HFF-Myc (cell line): ENCODE results near the gene ARHGEF28.

ENCODE experiments used
- DNase-seq: peaks from one replicate; pipeline ENCODE4 v3.0.0-alpha.2; 2011; ENCODE audit warnings: low read depth; ENCODE audit errors: extremely low read depth
- H3K4me3 ChIP-seq: replicated peaks from 2 replicates; pipeline ENCODE4 v1.5.1; 2011; ENCODE audit warnings: low read depth, mild to moderate bottlenecking, control low read depth, low read length
- TF ChIP-seq, protein P1 (sequence below): IDR thresholded peaks from 2 replicates; pipeline ENCODE4 v1.5.1; 2012; ENCODE audit warnings: mild to moderate bottlenecking, low read depth, low read length, control low read depth; ENCODE audit errors: missing control alignments

The ARHGEF28 gene

DNA sequence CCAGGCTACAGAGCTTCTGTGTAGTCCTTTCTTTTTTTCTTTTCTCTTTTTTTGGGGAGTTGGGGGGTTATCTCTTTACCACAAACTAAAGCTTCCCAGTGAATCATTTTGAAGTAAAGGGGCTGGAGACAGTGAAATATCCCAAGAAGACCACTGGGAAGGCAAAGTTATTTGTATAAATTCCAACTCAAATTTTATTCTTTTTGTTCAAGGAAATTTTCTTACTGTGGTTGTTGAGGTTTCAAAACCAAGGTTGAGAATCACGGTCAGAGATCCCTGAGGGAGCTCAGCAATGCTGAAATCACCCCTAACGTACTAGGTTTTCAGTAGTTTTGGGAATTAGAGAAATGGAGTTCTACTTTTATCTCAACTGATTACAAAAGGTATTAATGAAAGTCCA is 175.7 kb downstream of the ARHGEF28 start:
- TF ChIP-seq, protein P1, sequence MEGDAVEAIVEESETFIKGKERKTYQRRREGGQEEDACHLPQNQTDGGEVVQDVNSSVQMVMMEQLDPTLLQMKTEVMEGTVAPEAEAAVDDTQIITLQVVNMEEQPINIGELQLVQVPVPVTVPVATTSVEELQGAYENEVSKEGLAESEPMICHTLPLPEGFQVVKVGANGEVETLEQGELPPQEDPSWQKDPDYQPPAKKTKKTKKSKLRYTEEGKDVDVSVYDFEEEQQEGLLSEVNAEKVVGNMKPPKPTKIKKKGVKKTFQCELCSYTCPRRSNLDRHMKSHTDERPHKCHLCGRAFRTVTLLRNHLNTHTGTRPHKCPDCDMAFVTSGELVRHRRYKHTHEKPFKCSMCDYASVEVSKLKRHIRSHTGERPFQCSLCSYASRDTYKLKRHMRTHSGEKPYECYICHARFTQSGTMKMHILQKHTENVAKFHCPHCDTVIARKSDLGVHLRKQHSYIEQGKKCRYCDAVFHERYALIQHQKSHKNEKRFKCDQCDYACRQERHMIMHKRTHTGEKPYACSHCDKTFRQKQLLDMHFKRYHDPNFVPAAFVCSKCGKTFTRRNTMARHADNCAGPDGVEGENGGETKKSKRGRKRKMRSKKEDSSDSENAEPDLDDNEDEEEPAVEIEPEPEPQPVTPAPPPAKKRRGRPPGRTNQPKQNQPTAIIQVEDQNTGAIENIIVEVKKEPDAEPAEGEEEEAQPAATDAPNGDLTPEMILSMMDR: no peak
- no peak overlapping the region for H3K4me3 ChIP-seq
- no peak for DNase-seq

DNA sequence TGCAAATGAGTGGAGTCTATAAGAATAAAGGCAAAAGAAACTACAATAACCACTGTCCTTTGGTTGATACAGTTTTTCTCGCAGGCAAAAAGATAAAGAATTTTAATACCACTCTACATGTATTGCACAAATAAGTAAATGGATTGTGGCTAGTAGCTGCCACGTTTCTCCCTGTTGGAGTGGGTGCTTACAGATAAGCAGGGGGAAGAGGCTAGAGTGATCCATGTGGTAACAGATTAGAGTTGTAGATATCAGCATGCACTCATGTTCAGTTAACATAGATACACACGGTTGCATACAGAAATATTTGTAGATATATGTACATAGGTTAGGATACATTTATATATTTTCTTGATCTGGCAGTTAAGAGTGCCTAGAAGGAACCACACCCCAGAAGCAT is 179.5 kb downstream of the ARHGEF28 start:
- TF ChIP-seq, protein P1: no peak
- DNase-seq: no peak
- H3K4me3 ChIP-seq: no peak overlapping the region

DNA sequence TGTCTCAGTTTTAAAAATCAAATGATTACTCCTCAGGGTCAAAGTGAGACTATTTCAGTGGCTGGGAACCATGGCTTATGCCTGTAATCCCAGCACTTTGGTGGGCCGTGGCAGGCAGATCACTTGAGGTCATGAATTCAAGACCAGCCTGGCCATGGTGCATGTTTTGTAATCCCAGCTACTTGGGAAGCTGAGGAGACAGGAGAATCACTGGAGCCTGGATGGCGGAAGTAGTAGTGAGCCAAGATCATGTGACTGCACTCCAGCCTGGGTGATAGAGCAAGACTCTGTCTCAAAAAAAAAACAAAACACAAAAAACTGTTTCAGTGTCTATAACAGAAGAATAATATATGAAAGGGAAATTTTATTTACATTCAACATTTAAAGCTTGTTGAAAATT is 182.9 kb downstream of the ARHGEF28 start:
- H3K4me3 ChIP-seq: no peak overlapping the region
- DNase-seq: no peak
- TF ChIP-seq, protein P1: no peak

DNA sequence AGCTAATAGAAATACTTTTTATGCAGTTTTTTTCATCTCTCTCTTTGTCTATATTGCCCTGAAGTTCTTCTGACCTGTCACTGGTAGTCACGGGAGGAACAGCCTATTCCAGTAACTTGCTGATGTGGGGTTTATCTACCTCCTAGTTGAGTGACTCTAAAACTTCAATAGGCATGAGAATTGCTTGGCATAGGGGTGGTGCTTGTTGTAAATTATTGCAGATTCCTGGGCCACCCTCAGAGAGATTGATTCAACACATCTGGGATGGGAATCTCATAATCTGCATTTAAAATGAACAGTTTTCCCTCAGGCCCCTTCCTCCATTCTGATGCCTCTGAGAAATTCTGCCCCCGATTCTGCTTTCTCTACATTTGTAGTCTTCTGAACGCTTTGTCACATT is 184.4 kb downstream of the ARHGEF28 start:
- DNase-seq: no peak
- TF ChIP-seq, protein P1: no peak
- H3K4me3 ChIP-seq: no peak overlapping the region

DNA sequence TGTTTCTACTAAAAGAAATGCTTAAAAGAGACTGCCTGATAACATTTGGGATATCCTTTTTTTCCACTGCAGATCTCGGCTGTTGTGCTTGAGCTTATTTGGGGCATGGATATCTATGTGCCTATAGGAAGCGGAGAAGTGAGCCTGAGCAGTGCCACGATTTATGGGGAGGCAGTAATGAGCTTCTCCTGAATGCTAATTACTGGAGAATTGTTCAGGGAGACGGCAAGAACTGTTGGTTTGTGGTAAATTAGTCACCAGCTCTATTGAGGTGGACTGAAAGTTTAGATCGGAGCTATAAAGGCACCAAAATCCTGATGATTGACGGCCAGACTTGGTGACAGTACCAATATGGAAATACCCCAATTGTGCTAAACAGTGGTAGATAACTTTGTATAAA is 186.5 kb downstream of the ARHGEF28 start:
- TF ChIP-seq, protein P1: no peak
- no peak overlapping the region for H3K4me3 ChIP-seq
- no peak for DNase-seq

DNA sequence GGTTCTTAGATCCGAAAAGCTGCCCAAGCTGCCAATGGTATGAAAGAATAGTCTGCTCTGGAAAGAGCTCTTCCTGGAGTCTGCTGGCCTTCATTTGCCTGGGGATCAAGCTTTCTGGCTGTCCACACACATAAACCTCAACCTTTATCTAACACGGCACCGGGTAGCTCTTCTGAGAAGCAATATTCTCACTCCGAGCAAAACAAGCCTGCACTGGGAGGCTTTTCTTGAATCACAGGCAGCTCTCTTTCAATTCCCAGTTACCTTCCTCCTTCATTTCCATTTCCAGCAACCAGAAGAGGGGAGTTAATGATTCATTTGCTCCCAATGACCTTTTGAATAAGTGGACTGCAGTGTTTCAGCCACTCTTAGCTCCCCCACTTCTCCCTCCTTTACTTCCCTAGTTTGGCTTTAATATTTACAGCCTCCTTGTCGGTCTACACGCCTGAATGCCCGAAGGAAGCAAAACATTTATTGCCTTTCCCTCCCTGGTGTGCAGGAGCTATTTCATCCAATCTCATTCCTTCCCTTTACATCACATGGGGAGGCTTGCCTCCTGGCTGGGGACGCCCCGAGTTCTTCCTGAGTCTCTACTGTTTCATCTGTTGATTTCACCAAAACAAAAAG is 187.1 kb downstream of the ARHGEF28 start:
- no peak for DNase-seq
- TF ChIP-seq, protein P1: no peak

More for the DNA sequence above, 187.1 kb downstream of the ARHGEF28 start:
- no peak overlapping the region for H3K4me3 ChIP-seq
